GDM1 (cell line): Measurements from ENCODE around the gene LHFPL3.
"Not testable (repeated sequence)": the region's sequence is repeated elsewhere in the genome, so short reads cannot be mapped to it uniquely, and the experiment has no call there.

Experiments used
- DNase-seq: peaks from one replicate; lab custom pipeline; 2025; lab: John Stamatoyannopoulos, UW

LHFPL3 gene

GRCh38 chr7:104933521-104933988 is 605.2 kb downstream of the LHFPL3 start:
- no peak for DNase-seq

GRCh38 chr7:104934665-104935064 is 606.3 kb downstream of the LHFPL3 start:
- no peak for DNase-seq

- no peak for DNase-seq
These were observed 606.9 kb downstream of the LHFPL3 start for GRCh38 chr7:104935276-104935675.

GRCh38 chr7:104936546-104936945 is 608.1 kb downstream of the LHFPL3 start:
- DNase-seq, result no peak

GRCh38 chr7:104937489-104937888 is 609.1 kb downstream of the LHFPL3 start:
- not testable (repeated sequence) for DNase-seq

- no peak for DNase-seq
These were observed 610.5 kb downstream of the LHFPL3 start for GRCh38 chr7:104938741-104939390.

GRCh38 chr7:104940023-104940710 is 611.8 kb downstream of the LHFPL3 start:
- no peak for DNase-seq

- DNase-seq, result peak; percentile 57
These were observed 615.3 kb downstream of the LHFPL3 start for GRCh38 chr7:104943502-104944343.

- DNase-seq, result no peak
These were observed 617.2 kb downstream of the LHFPL3 start for GRCh38 chr7:104945599-104945956.

- no peak for DNase-seq
These were observed 617.9 kb downstream of the LHFPL3 start for GRCh38 chr7:104946338-104946737.

- no peak for DNase-seq
These were observed 621.6 kb downstream of the LHFPL3 start for GRCh38 chr7:104950006-104950405.

GRCh38 chr7:104950754-104951153 is 622.4 kb downstream of the LHFPL3 start:
- no peak for DNase-seq

- no peak for DNase-seq
These were observed 623.1 kb downstream of the LHFPL3 start for GRCh38 chr7:104951546-104951945.

- DNase-seq, result no peak
These were observed 626.9 kb downstream of the LHFPL3 start for GRCh38 chr7:104955276-104955675.
